GM19397 (cell line): ENCODE measurements around the gene ZFAND3.

Source experiments
- ATAC-seq: cut with Tn5 transposase; IDR thresholded peaks from one replicate; pipeline ENCODE4 v1.9.1; 2021; ENCODE audit warnings: mild to moderate bottlenecking, moderate library complexity; ENCODE audit not compliant: unreplicated experiment

Gene ZFAND3

GRCh38 chr6:38161754-38162492, 342.4 kb downstream of the ZFAND3 start:
- ATAC-seq = no peak

- ATAC-seq = no peak
Observed at GRCh38 chr6:38162493-38163185, 343.1 kb downstream of the ZFAND3 start.

- no peak for ATAC-seq
Observed at GRCh38 chr6:38163186-38164130, 343.9 kb downstream of the ZFAND3 start.

- ATAC-seq = no peak
Observed at GRCh38 chr6:38164131-38164481, 344.6 kb downstream of the ZFAND3 start.

GRCh38 chr6:38164671-38165108, 345.2 kb downstream of the ZFAND3 start:
- ATAC-seq = no peak

- no peak for ATAC-seq
Observed at GRCh38 chr6:38166411-38167240, 347.1 kb downstream of the ZFAND3 start.

- ATAC-seq = no peak
Observed at GRCh38 chr6:38167598-38167997, 348.1 kb downstream of the ZFAND3 start.

- ATAC-seq = no peak
Observed at GRCh38 chr6:38168126-38168525, 348.6 kb downstream of the ZFAND3 start.

- ATAC-seq = no peak
Observed at GRCh38 chr6:38168699-38169098, 349.2 kb downstream of the ZFAND3 start.

GRCh38 chr6:38169221-38169976, 349.9 kb downstream of the ZFAND3 start:
- no peak for ATAC-seq

GRCh38 chr6:38169977-38170526, 350.5 kb downstream of the ZFAND3 start:
- ATAC-seq = no peak

- no peak for ATAC-seq
Observed at GRCh38 chr6:38170666-38171355, 351.3 kb downstream of the ZFAND3 start.

- no peak for ATAC-seq
Observed at GRCh38 chr6:38171997-38172738, 352.6 kb downstream of the ZFAND3 start.

- ATAC-seq = no peak
Observed at GRCh38 chr6:38172739-38173410, 353.3 kb downstream of the ZFAND3 start.

GRCh38 chr6:38173909-38174308, 354.4 kb downstream of the ZFAND3 start:
- no peak for ATAC-seq

- ATAC-seq = no peak
Observed at GRCh38 chr6:38174315-38174714, 354.8 kb downstream of the ZFAND3 start.

GRCh38 chr6:38174806-38175495, 355.4 kb downstream of the ZFAND3 start:
- ATAC-seq = no peak
